Occipital lobe (tissue), 2 donors: ENCODE results near the gene BPTF. TPM values are rescaled to one million over a fixed set of nuclear protein-coding genes. Genes with fewer than 3 reads are reported as not detected.
"Not testable (repeated sequence)": the region's sequence is repeated elsewhere in the genome, so short reads cannot be mapped to it uniquely, and the experiment has no call there.

ENCODE experiments used
- DNase-seq: peaks from one replicate; lab custom pipeline; 2025; lab: John Stamatoyannopoulos, UW
- total RNA-seq: library from RNA; depleted of rRNA; stranded (reverse); fragments of >200 nt; gene quantifications from one replicate; pipeline ENCODE4 v1.2.3, GENCODE V29; 2014

BPTF gene
- total RNA-seq, 1 donor from 2014 or later = 144 TPM

DNA sequence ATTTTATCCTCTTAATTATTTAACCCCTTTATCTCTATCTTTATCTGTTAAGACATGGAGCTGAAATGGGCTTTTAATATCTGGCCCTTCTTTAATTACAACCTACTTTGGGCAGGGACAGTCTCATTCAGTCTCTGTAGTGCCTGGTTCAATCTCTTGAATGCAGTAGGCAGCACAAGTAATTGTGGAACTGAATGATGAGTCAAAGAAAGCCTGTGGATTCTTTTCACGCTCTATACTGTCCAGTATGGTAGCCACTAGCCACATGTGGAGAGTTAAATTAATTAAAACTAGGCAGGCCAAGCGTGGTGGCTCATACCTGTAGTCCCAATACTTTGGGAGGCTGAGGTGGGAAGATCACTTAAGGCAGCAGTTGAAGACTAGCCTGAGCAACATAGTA, 9.3 kb downstream of the BPTF start:
- no peak for DNase-seq

DNA sequence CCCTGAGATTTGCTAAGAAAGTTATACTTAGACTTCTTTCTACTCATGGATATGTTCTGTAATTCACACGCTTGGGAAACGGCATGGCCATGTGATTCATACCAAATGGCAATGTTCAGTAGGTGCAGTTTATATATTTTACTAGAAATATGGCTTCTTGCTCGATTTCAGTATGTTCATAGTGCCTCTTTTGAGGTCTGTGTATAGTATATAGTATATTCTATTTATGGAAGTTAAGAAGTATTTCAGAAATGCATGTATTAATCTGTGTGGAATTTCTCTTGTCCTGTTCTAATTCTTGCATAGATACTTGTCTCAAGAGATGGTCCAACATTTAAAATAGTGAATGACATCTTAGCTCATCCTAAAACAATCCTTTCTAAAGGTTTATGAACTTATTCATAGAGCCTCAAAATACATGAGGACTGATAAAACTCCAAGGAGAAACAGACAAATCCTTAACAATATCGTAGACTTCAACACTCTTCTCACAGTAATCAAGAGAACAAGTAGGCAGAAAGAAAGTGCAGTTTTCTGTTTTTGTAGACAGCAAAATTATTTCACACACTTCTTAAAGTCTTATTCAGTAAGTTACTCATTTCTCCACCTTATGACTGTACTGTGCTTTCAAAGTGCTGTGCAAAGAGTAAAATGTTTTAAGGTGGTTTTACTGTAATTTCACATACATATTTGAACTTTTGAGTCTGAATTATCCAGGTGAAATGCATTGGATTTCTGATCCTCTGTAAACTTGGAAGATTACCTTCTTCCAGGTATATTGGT, 11.1 kb downstream of the BPTF start:
- no peak for DNase-seq

DNA sequence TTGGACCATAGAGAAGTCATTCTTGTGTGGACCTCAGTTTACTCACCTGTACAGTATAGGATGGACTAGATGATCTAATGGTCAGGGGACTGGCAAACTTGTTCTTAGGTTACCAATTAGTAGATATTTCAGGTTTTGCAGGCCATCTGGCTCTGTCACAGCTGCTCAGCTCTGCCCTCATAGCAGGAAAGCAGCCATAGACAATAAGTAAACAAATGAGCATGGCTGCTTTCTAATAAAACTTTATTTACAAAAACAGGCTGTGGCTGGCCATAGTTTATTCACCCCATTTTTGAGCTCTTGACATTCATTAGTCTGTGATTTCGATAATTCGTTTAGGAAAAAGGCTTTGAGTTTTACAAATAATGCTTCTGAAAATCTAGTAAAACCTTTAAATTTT, 12.7 kb downstream of the BPTF start:
- no peak for DNase-seq

DNA sequence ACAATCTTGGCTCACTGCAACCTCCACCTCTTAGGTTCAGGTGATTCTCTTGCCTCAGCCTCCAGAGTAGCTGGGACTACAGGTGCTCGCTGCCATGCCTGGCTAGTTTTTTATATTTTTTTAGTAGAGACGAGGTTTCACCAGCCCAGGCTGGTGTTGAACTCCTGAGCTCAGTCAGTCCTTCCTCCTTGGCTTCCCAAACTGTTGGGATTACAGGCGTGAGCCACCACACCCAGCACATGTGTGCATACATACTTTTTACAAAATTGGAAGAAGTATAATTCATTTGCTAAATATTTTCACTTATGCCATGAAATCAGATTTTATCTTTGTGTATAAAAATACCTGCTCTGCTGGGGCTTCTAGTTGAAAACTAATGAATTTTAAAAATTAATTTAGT, 13.2 kb downstream of the BPTF start:
- DNase-seq = no peak

DNA sequence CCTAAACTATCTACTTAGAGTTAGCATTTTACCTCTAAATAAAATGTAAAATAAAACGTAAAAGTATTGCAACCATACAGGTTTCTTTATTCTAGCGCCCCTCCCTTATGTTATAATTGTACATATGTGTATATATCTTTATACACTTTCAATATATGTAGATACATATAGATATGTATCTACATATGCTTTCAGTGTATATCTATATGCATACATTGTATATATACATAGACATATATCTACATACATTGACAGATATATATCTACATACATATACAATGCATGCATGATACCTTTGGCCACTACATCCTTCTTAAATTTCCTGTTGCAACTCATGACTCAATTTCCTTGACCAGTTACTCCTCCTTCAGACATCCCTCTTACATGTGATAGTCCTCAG, 16.7 kb downstream of the BPTF start:
- DNase-seq = no peak

DNA sequence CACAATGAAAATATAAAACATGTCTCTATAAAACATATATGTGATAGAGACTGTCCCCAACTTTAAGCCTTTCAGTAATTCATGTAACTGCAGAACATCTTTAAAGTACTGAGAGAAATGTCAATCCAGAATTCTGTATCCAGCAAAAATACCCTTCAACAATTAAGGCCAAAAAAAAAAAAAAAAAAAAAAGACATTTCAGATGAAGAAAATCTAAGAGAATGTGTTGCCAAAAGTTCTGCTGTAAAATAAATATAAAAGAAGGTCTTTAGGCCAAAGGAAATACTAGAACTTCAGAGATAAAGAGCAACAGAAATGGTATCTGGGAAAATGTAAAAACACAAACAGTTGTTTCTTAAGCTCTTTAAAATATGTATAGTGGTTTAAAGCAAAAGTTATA, 17.3 kb downstream of the BPTF start:
- no peak for DNase-seq

DNA sequence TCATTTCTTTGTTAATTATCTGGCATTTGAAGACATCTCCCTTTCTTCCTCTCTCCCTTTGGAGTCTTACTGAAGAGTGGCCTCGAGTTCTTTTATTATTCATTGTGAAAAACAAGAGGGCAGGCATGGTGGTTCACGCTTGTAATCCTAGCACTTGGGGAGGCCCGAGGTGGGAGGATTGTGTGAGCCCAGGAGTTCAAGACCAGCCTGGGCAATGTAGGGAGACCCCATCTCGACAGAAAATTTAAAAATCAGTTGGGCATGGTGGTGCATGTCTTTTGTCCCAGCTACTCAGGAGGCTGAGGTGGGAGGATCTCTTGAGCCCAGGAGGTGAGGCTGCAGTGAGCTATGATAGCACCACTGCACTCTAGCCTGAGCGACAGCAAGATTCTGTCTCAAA, 20.1 kb downstream of the BPTF start:
- DNase-seq = no peak

DNA sequence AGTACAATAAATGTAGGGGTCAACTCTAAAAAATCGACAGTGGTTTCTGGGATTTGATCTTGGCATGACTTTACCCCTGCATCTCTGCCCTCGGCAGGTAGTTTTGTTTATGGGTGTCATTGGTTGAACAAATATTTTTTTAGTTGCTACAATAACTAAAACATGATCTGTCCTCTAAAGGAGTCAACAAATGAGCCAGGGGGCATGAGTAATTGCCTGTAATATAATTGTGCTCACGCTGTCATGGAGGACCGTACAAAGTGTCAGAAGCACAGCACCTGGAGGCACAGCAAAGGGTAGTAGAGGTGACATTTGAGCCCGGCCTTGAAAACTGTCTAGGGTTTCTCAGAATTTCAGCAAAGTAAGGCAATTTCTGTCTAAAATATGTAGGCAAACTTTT, 22.9 kb downstream of the BPTF start:
- not testable (repeated sequence) for DNase-seq

DNA sequence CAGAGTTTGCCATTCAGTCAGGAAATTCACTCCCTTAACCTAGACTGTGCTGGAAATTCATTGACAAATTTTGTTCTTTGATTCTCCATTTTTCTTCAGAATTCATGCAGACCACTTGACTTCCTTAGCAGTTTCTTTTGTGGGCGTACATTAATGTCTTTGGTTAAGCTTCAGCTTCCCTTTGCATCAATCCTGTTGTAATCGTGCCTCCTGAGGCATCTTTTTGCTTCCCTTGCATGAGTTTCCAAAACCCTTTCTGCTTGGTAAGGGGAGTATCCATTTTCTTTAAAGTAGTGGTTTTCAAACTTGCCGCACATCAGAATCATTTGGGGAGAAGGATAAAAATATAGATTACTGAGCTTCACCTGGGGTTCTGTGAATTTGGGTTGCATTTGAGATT, 23.5 kb downstream of the BPTF start:
- DNase-seq = not testable (repeated sequence)

DNA sequence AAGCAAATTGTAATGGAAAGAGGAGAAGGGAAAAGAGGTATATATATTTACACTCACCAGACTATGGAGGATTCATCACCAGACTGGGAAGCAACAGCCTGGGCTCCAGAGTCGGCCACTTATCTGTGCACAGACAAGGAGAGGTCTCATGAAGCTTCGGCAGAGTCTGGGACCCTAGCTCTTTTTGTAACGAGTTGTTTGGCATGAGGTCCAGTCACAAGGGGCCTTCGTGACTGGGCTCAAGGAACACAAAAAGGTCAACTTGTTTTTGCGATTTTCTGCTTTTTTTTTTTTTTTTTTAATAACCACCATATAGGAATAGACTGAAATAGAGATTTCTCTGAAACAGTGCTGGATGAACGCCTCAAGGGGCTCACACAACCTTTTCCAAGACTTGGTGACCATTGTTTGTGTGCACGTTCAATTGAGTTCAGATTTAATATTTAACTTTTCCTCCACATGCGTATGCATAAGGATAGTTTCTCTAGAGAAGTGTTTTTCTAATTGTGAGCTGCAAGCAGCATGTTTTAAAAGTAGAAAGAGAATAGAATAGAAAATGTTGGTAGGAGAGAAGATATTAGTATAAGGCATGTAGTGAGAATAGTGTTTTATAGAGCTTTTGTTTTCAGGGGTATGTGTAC, 25.8 kb downstream of the BPTF start:
- DNase-seq = no peak

DNA sequence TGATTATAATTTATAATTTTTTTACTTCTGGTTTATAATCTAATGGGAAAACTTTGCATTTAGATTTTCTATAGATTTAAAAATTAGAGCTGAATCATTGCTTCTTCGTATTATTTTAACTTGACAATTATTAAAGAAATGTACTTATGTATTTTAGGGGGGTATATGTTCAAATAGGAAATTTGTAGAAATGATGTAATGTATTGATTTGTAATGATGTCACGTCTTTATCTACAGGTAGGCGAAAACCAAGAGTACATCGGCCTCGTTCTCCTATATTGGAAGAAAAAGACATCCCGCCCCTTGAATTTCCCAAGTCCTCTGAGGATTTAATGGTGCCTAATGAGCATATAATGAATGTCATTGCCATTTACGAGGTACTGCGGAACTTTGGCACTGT, 28.4 kb downstream of the BPTF start:
- DNase-seq = no peak

DNA sequence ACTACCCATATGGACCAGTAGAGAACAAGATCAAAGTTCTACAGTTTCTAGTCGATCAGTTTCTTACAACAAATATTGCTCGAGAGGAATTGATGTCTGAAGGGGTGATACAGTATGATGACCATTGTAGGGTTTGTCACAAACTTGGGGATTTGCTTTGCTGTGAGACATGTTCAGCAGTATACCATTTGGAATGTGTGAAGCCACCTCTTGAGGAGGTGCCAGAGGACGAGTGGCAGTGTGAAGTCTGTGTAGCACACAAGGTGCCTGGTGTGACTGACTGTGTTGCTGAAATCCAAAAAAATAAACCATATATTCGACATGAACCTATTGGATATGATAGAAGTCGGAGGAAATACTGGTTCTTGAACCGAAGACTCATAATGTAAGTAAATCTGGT, 29.1 kb downstream of the BPTF start:
- DNase-seq = no peak

DNA sequence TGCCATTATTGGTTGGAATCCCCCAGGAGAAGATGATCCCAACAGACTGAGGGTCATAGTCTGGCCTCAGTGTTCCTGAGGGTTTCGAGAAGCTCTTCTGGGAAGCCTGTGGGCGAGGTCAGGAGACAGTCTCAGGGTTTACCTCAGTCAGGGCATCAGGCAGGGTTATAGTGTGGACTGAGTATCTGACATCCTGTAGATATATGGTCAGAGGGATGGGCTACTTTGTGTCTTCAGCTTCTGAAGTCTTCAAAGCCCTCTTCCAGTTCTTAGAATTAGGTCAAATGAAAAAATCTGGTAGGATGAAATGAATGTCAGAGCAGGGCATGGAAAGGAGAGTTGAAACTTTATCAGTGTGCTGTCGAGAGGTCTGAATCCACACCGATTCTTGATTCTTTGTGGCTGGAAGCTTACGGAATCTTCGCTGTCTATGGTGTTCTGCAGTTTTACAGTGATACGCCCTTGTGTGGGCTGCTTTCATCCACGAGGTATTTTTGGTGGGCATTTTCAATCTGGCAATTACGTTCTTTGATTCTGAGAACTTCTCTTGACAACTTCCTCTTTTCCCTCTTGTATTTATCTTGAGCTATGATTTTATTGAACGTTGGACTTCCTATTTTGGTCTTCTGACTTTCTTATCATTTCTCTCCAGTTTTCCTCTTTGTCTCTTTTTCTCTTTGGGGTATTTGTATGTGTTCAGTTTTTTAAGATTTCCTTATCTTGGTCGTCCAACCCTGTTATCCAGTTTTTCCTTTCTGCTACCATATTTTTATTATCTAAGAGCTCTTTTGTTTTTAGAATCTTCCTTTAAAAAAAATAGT, 30.4 kb downstream of the BPTF start:
- DNase-seq = no peak

DNA sequence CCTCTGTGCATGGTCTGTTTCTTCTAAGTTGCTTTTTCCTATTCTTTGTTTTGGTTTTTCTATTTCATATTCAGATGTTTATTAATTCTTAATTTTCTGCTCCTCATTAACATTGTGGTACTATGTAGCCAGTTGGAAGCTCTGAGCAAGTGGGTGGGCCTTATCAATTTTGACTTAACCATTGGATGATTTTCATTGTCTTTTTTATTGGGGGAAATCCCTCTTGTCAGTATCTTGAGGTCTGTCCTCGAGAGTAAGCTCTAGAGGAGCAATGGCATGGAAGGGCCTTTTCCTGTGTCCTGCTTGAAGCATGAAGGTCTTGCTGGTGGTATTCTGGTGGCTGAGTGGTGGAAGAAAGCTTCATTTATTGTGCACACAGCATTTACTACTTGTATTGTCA, 31.1 kb downstream of the BPTF start:
- DNase-seq = not testable (repeated sequence)

DNA sequence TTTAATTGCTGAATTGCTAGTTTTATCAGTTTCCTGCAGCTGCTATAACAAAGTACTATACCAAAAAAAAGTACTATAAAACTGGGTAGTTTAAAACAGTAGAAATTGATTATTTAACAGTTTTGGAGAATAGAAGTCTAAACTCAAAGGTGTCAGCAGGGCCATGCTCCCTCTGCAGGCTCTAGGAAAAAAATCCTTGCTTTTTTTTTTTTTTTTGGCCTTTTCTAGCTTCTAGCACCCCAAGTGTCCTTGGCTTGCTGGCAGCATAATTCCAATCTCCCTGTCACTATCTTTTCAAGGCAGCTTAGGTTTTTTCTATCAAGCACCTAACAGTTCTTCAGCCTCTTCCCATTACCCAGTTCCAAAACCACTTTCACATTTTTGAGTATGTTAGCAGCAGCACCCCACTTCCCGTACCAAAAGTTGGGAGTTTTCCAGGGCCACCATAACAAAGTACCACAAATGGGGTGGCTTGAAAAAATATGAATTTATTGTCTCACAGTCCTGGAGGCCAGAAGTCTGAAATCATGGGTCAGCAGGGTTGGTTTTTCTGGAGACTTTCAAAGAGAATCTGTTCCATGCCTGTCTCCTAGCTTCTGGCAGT, 37.4 kb downstream of the BPTF start:
- DNase-seq = no peak

DNA sequence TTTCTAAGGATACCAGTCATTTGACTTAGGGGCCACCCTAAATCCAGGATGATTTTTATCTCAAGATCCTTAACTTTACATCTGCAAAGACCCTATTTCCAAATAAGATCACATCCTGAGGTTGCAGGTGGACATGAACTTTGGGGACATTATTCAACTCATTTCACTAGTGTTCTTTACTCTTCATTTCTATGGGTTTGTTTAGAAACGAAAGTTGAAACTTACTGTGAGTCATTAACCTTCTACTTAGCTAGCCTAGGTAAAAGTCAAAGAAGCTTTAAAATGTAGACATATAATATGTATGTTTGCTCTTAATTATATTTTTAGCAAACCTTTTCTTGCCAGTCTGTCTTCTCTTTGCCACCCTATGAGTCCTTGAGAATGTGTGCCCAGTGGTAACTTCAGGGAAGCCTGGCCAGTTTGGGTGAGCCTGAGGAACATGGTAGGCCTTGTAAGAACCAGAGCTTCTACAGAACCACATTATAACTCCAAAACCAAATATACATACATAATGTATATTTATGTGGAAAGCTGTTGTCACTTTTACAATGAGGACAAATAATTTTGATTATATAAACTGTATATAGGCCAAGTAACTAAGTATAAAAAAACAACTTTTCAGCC, 38.4 kb downstream of the BPTF start:
- DNase-seq = no peak

DNA sequence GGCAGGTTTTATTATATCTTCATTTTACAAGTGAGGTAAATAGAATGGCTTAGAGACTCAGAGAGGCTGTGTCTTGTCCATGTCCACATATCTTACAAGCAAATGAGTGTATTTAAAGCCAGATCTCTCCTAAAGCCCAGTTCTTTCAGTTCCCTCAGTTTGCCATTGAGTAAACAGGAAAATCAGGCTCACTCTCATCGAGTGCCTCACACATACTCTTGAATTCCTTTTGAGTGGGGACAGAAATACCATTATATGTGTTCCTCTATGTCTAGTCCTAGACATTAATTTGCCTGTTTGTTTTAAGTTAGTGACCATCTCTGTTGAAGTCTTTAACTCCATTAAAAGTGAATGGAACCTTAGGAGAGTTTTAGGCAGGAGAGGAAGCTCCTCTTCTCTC, 40.1 kb downstream of the BPTF start:
- DNase-seq = no peak

DNA sequence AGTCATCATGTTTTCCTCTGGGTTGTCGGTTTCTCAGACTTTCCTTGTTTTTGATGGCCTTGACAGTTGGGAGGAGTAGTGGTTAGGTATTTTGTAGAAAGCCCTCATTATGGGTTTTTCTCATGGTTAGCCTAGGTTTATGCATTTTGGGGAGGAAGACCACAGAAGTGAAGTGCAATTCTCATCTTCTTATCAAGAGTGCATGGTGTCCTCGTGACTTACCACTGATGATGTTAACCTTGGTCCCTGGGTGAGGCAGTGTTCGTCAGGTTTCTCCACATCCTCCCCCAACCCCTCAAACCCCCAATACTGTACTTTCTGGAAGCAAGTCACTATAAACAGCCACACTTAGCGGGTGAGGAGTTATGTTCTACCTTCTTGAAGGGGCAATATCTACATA, 42.3 kb downstream of the BPTF start:
- no peak for DNase-seq

DNA sequence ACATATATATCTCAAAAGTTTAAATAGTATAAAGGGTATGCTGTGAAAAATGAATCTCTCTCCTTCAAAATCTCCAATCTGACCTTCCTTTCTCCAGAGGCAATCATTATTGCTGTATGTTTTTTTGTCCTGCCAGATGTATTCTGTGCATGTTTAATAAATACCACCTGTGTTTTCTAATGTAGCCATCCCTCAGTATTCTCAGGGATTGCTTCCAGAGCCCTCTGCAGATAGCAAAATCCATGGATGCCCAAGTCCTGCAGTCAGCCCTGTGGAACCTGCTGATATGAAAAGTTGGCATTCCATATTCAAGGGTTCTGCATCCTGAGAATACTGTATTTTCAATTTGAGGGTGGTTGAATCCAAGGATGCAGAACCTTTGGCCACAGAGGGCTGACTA, 42.9 kb downstream of the BPTF start:
- DNase-seq = no peak

DNA sequence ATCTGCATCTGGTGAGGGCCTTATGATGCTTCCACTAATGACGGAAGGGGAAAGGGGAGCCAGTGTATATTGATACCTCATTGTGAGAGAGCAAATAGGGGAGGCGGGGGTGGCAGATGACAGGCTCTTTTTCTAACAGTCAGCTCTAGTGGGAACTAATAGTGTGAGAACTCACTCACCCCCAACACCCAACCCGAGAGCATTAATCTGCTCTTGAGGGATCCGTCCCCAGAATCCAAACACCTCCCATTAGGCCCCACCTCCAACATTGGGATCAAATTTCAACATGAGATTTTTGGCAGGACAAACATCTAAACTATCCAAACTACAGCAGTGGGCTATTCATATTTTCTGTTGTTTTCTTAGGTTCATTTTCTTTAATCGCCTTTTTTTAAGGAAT, 54.4 kb downstream of the BPTF start:
- no peak for DNase-seq

DNA sequence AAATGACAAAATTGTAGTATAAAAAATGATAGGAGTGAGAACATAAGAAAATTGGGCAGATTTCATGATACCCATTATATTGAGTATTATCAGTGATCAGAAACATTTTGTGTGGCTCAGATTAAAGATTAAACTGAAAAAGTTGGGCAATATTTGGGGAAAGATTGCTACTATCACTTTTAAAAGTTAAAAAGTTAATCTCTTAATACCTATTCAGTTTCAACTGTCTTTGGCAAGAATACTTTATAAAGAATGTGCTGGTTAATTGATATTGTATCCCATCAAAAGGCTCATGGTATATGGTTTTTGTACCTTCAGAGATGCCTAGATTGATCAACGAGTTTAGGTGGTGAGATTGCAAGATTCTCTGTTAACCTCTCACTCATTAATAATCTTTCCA, 55.8 kb downstream of the BPTF start:
- DNase-seq = no peak

DNA sequence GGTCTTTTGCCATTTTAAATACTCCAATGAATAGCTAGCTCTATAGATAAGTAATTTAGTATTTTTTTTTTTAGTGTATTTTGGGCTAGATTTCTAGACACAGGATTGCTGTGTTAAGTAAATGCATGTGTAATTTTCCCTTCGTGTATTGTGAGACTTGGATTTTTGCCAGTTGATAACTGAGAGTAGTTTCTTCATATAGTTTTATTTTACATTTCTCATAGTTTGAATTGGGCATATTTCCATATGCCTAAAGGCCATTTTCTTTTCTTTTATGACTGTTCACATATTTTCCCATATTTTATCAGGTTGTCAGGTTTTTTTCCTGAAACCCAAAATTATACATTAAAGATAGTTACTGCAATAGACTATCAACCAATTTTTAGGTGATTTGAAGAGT, 59.4 kb downstream of the BPTF start:
- DNase-seq = no peak
